LNCaP clone FGC (cell line): ENCODE results near the gene KCTD11.

Experiments
- DNase-seq: peaks from one replicate; pipeline ENCODE4 v3.0.0-alpha.2; 2011; ENCODE audit warnings: low read depth
- H3K4me3 ChIP-seq: 2 replicates; pipeline ENCODE4 v1.5.1; 2011; ENCODE audit warnings: mild to moderate bottlenecking, low read depth, low read length, control low read depth
- TF ChIP-seq, protein P1 (sequence below): IDR thresholded peaks from 2 replicates; pipeline ENCODE4 v1.5.1; 2012; ENCODE audit warnings: mild to moderate bottlenecking; ENCODE audit not compliant: control insufficient read depth, insufficient read depth; ENCODE audit errors: extremely low read depth

KCTD11 gene

DNA sequence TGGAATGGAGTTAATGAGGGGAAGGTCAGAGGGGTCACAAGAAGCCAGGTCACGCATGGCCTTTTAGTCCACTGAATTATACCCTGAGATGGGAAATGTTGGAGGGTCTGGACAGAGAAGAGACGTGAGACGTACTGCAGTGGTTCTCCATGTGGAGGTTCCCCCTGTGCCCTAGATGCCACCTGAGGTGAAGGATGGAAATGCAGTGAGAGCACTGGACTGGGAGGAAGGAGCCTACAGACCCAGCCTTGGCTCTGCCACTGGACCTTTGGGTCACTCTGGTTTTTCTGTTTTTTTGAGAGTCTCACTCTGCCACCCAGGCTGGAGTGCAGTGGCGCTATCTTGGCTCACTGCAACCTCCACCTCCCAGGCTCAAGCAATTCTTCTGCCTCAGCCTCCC, 44.2 kb downstream of the KCTD11 start:
- DNase-seq: no peak
- TF ChIP-seq, protein P1, sequence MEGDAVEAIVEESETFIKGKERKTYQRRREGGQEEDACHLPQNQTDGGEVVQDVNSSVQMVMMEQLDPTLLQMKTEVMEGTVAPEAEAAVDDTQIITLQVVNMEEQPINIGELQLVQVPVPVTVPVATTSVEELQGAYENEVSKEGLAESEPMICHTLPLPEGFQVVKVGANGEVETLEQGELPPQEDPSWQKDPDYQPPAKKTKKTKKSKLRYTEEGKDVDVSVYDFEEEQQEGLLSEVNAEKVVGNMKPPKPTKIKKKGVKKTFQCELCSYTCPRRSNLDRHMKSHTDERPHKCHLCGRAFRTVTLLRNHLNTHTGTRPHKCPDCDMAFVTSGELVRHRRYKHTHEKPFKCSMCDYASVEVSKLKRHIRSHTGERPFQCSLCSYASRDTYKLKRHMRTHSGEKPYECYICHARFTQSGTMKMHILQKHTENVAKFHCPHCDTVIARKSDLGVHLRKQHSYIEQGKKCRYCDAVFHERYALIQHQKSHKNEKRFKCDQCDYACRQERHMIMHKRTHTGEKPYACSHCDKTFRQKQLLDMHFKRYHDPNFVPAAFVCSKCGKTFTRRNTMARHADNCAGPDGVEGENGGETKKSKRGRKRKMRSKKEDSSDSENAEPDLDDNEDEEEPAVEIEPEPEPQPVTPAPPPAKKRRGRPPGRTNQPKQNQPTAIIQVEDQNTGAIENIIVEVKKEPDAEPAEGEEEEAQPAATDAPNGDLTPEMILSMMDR: no peak
- no peak overlapping the region for H3K4me3 ChIP-seq

DNA sequence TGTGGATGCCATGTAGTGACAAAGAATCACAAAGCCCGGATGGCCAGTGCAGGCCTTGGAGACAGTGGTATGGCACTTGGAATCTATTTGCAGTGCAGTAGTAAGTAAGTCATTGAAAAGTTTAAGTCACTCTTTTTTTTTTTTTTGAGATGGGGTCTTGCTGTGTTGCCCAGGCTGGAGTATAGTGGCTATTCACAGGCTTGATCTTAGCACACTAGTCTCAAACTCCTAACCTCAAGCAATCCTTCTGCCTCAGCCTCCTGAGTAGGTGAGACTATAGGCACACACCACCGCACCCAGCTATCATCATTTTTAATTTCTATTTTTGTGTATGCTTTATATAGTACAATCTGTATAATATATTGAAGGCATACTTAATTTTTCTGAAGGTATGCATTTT, 46.6 kb downstream of the KCTD11 start:
- DNase-seq: no peak
- TF ChIP-seq, protein P1: no peak
- H3K4me3 ChIP-seq: no peak overlapping the region

DNA sequence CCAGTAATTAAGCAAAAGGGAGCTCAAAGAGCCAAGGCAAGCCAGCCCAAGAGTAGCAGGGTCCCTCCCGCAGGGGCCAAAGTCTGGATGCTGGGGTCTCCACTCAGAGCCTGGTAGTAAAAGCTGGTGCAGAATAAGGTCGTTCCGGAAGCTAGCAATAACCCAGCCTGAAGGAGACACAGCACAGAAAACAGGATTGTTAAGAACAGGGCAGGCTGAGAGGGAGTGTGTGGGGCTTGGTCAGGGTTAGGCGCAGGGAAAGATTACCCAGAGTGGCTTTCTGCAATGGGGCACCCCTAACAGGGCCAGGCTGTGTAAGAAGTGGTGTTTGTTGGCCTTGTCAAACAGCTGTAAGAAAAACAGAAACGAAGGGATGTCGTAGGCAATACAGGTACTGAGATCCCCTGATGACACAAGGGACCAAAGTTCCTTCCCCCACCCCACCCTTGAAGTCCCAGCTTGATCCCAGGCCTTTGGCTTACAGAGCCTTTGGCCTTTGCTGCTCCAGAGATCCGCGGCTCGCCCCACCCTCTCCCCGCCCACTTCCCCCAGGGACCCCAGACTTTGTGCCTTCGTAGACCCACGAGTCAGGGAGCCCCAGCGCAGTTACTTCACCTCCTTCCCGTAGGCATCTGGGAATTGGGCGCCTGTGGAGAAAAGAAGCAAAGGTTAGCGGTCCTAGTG, 51.2 kb downstream of the KCTD11 start:
- DNase-seq: no peak
- TF ChIP-seq, protein P1: no peak
- peak overlapping the region; percentile 62 for H3K4me3 ChIP-seq

DNA sequence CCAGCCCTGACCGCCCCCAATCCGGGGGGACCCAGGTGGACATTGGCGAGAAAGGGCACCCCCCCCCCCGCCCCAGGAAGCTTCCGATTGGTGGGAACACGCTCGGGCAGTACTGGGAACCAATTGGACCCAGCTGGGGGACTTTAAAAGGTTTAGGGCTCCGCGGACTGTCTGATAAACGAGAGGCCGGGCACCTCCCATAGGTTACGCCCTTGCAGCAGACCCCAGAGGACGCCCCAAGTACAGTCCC, 51.7 kb downstream of the KCTD11 start:
- TF ChIP-seq, protein P1: no peak

DNA sequence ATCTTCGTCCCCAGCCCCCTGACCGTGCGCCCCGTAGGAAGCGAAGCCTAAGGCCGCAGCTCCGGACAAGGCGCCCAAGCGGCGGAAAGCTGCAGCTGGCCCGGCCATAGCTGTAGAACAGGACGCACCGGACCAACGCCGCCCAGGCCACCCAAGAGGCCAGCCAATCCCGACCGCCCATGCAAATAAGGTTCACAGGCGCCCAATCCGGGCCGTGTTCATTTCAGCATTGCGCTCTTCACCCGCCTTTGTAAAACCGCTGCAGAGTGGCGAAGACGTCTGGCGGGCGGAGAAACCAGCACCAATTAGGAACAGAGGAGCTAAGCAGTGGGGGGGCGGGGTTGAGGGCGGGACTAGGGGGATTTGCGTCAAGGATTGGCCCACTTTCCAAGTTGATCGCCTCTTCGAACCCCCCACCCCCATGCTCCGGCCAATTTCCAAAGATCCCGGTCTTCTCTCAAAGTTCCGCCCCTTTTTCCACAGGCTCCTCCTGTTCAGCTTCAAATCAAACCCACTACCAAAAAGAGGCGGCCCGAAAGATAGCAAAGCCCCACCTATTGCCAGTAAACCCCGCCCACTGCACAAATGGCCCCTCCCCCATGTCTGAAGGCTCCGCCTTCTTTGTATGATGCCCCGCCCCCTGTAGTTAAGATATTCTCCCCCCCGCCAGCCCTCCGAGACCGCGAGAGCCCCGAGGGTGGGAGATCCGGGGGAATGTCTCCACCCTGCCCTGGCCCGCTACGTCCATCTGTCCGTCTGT, 52.2 kb downstream of the KCTD11 start, which contains the start of gene TMEM256:
TSS of gene TMEM256 (minus strand) at position 121 of the 760 bp plus-strand sequence. CDS start at position 108, 13 bp downstream.
- H3K4me3 ChIP-seq: peak within 1 kb of the TSS; percentile 62
- peak; percentile 92 for DNase-seq
- TF ChIP-seq, protein P1: no peak

More for the DNA sequence above, 51.7 kb downstream of the KCTD11 start:
- peak overlapping the region; percentile 62 for H3K4me3 ChIP-seq
- DNase-seq: no peak
